Vagina (tissue), 2 donors: ENCODE results near the gene TDRD9. TPM values are rescaled to one million over a fixed set of nuclear protein-coding genes. Genes with fewer than 3 reads are reported as not detected.

Experiments used
- DNase-seq, 2 donors: peaks; one replicate each; pipeline ENCODE4 v3.0.0-alpha.2; 2017; ENCODE audit errors: extremely low spot score in 2 of 2
- H3K27ac ChIP-seq: fragments of 200-600 bp; sonication (generic); one replicate; pipeline ENCODE4 v1.5.1; 2019
- H3K27me3 ChIP-seq: fragments of 200-600 bp; sonication (generic); one replicate; pipeline ENCODE4 v1.5.1; 2019
- H3K36me3 ChIP-seq, 2 donors: fragments of 200-600 bp; sonication (generic); one replicate each; pipeline ENCODE4 v1.5.1; 2017 to 2019
- H3K4me1 ChIP-seq: fragments of 200-600 bp; sonication (generic); one replicate; pipeline ENCODE4 v1.5.1; 2019
- H3K4me3 ChIP-seq, 2 donors: fragments of 200-600 bp; sonication (generic); 1 replicate in 1 of 2; 2 replicates in 1 of 2; pipeline ENCODE4 v1.5.1; 2016 to 2019
- H3K9me3 ChIP-seq: fragments of 200-600 bp; sonication (generic); one replicate; pipeline ENCODE4 v1.5.1; 2019
- CTCF ChIP-seq, 3 experiments: fragments of 450-650 bp in 2 of 3; fragments of 200-600 bp in 1 of 3; sonication (generic) in 1 of 3; IDR thresholded peaks; one replicate each; pipeline ENCODE4 v1.5.1; 2017 to 2019; ENCODE audit warnings: antibody characterized with exemption in 3 of 3, mild to moderate bottlenecking in 2 of 3, moderate library complexity in 2 of 3
- POLR2A ChIP-seq, 2 donors: fragments of 450-650 bp; IDR thresholded peaks; one replicate each; pipeline ENCODE4 v1.6.1; 2017; ENCODE audit warnings: antibody characterized with exemption in 2 of 2, mild to moderate bottlenecking in 2 of 2, moderate library complexity in 2 of 2
- POLR2AphosphoS5 ChIP-seq, 2 donors: sonication (generic); formaldehyde crosslinking; IDR thresholded peaks; one replicate each; pipeline ENCODE4 v1.9.0; 2017; ENCODE audit warnings: antibody characterized with exemption in 2 of 2, mild to moderate bottlenecking in 2 of 2, low read depth in 1 of 2; ENCODE audit not compliant: insufficient read depth in 1 of 2
- intact Hi-C: fragments of 100-400 bp; cut with DNase I; formaldehyde crosslinking; loops from one replicate; pipeline ENCODE4 v1.15.1; 2023
- total RNA-seq: library from RNA; depleted of rRNA; stranded (reverse); fragments of >200 nt; gene quantifications from one replicate; pipeline ENCODE4 v1.2.3, GENCODE V29; 2016

Gene TDRD9
- total RNA-seq, 1 donor from 2014 or later: 0.74 TPM

GRCh38 chr14:103984196-103984595 lies 55.9 kb downstream of the TDRD9 start:
- H3K9me3 ChIP-seq: no peaks in the 10 kb centered on the region
- H3K4me3 ChIP-seq: no peak overlapping the region
- no peak for TF ChIP-seq CTCF (IDR thresholded peaks at IDR 0.05)
- no peak for TF ChIP-seq POLR2AphosphoS5 (IDR thresholded peaks at IDR 0.05; ENCODE audit: insufficient read depth in 1 of 2, low read depth in 1 of 2)
- no peak for TF ChIP-seq POLR2A (IDR thresholded peaks at IDR 0.05)
- intact Hi-C loops: no loop called here
- no peaks in the 10 kb centered on the region for H3K4me1 ChIP-seq
- no peaks in the 10 kb centered on the region for H3K27me3 ChIP-seq
- DNase-seq: no peak
- H3K36me3 ChIP-seq: no peaks in the 10 kb centered on the region
- H3K27ac ChIP-seq: no peak overlapping the region

GRCh38 chr14:103989034-103989433 lies 60.8 kb downstream of the TDRD9 start:
- intact Hi-C loops: no loop called here
- TF ChIP-seq POLR2AphosphoS5 (IDR thresholded peaks at IDR 0.05; ENCODE audit: insufficient read depth in 1 of 2, low read depth in 1 of 2): no peak
- TF ChIP-seq CTCF (IDR thresholded peaks at IDR 0.05): no peak
- no peak for TF ChIP-seq POLR2A (IDR thresholded peaks at IDR 0.05)
- Histone ChIP-seq H3K36me3 (no peaks in the 10 kb centered on the region), H3K27ac (no peak overlapping the region), H3K9me3 (no peaks in the 10 kb centered on the region), H3K27me3 (no peaks in the 10 kb centered on the region), H3K4me3 (no peak overlapping the region), H3K4me1 (no peaks in the 10 kb centered on the region)
- DNase-seq: no peak

GRCh38 chr14:103989964-103990363 lies 61.7 kb downstream of the TDRD9 start:
- H3K27ac ChIP-seq: no peak overlapping the region
- intact Hi-C loops: no loop called here

GRCh38 chr14:103994535-103995184 lies 66.4 kb downstream of the TDRD9 start:
- H3K4me3 ChIP-seq: no peak overlapping the region
- no peaks in the 10 kb centered on the region for H3K4me1 ChIP-seq
- H3K36me3 ChIP-seq: no peaks in the 10 kb centered on the region
- no peaks in the 10 kb centered on the region for H3K9me3 ChIP-seq
- H3K27ac ChIP-seq: no peak overlapping the region
- H3K27me3 ChIP-seq: no peaks in the 10 kb centered on the region
- TF ChIP-seq CTCF (IDR thresholded peaks at IDR 0.05): no peak
- no peak for TF ChIP-seq POLR2A (IDR thresholded peaks at IDR 0.05)
- no peak for DNase-seq
- intact Hi-C loops: no loop called here

More at GRCh38 chr14:103989964-103990363, 61.7 kb downstream of the TDRD9 start:
- TF ChIP-seq CTCF (IDR thresholded peaks at IDR 0.05) (no peak), POLR2AphosphoS5 (IDR thresholded peaks at IDR 0.05; ENCODE audit: insufficient read depth in 1 of 2, low read depth in 1 of 2) (no peak), POLR2A (IDR thresholded peaks at IDR 0.05) (no peak)
- Histone ChIP-seq H3K4me1 (no peaks in the 10 kb centered on the region), H3K27me3 (no peaks in the 10 kb centered on the region), H3K4me3 (no peak overlapping the region), H3K36me3 (no peaks in the 10 kb centered on the region), H3K9me3 (no peaks in the 10 kb centered on the region)
- DNase-seq: no peak

- no peaks in the 10 kb centered on the region for H3K36me3 ChIP-seq
- no peak overlapping the region for H3K4me3 ChIP-seq
- DNase-seq: no peak
- TF ChIP-seq POLR2A (IDR thresholded peaks at IDR 0.05) (no peak), CTCF (IDR thresholded peaks at IDR 0.05) (no peak), POLR2AphosphoS5 (IDR thresholded peaks at IDR 0.05; ENCODE audit: insufficient read depth in 1 of 2, low read depth in 1 of 2) (no peak)
- no peaks in the 10 kb centered on the region for H3K4me1 ChIP-seq
- no peak overlapping the region for H3K27ac ChIP-seq
- H3K9me3 ChIP-seq: no peaks in the 10 kb centered on the region
- H3K27me3 ChIP-seq: no peaks in the 10 kb centered on the region
- intact Hi-C loops: no loop called here
Observed at GRCh38 chr14:103995876-103996275, 67.6 kb downstream of the TDRD9 start.
